ENCODE data around the gene IL27RA. TPM values are rescaled to one million over a fixed set of nuclear protein-coding genes. Genes with fewer than 3 reads are reported as not detected.
A peak's percentile ranks its signal among the peaks of the same experiment; 100 is the strongest.
"Not testable (repeated sequence)": the region's sequence is repeated elsewhere in the genome, so short reads cannot be mapped to it uniquely, and the experiment has no call there.

The IL27RA gene
- total RNA-seq, 4 donors from 2014 or later, result 3.0 to 5.5 (median 4.5) TPM

DNA sequence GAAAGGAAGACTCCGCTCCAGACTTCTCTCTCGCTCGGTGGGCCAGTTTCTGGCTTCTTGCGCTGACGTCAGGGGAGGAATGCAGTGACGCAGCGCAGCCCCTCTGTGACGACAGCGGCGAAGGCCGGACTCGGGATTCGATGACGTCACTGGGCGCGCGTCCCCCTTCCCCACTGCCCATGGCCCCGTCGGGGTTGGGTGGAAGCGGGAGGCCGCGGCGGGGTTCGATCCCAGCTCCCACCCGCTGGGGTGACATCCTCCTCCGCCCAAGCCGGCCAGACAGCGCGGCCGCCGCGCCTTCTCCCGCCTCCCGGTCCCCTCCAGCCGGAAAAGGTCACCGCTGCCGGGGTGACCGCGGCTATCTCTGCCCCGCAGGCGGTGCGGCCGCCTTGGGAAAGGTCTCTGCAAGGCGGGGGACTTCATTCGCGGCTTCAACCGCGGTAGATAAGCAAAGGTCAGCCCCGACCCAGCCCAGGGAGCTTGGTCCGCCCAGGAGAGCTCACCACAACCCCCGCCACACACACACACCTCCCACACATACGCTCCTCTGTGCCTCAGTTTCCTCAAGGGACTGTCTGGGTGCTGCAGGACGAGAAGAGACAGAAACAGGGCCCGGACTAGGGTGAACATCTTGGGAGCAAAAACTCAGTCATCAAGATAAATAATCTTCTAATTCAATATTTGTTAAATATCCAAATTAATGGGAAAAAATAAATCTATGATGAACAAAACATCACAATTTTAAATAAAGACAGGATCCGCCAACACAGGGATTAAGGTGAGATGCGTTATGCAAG lies 24.6 kb upstream of the IL27RA start:
- DNase-seq (ENCODE audit: extremely low spot score), result peak; percentile 97
- H3K4me1 ChIP-seq, result peaks cover 23 to 41% (median 38%) of the 10 kb centered on the region in 4 donors
- no peaks in the 10 kb centered on the region for H3K36me3 ChIP-seq
- 29% methylated on average over 9 of the region's 56 CpGs for WGBS
- no peaks in the 10 kb centered on the region for H3K9me3 ChIP-seq
- H3K4me3 ChIP-seq, result peak overlapping the region; percentile 78 to 98 (median 86)
- intact Hi-C loops (cut with DNase I), result loop anchor here (2.0 kb wide), 1 partner anchor 68 kb away; no protein-coding TSS in a partner anchor
- H3K27me3 ChIP-seq, result no peaks in the 10 kb centered on the region
- TF ChIP-seq EP300 (IDR thresholded peaks at IDR 0.05) (peak; percentile 58), POLR2A (IDR thresholded peaks at IDR 0.05; ENCODE audit: low read depth) (peak; percentile 7), POLR2AphosphoS5 (IDR thresholded peaks at IDR 0.05) (peak; percentile 56 to 83)
- TF ChIP-seq, protein P1, sequence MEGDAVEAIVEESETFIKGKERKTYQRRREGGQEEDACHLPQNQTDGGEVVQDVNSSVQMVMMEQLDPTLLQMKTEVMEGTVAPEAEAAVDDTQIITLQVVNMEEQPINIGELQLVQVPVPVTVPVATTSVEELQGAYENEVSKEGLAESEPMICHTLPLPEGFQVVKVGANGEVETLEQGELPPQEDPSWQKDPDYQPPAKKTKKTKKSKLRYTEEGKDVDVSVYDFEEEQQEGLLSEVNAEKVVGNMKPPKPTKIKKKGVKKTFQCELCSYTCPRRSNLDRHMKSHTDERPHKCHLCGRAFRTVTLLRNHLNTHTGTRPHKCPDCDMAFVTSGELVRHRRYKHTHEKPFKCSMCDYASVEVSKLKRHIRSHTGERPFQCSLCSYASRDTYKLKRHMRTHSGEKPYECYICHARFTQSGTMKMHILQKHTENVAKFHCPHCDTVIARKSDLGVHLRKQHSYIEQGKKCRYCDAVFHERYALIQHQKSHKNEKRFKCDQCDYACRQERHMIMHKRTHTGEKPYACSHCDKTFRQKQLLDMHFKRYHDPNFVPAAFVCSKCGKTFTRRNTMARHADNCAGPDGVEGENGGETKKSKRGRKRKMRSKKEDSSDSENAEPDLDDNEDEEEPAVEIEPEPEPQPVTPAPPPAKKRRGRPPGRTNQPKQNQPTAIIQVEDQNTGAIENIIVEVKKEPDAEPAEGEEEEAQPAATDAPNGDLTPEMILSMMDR (IDR thresholded peaks at IDR 0.05), result no peak
- peak overlapping the region; percentile 95 to 100 (median 99) for H3K27ac ChIP-seq (replicated peaks in 1 of 4)

DNA sequence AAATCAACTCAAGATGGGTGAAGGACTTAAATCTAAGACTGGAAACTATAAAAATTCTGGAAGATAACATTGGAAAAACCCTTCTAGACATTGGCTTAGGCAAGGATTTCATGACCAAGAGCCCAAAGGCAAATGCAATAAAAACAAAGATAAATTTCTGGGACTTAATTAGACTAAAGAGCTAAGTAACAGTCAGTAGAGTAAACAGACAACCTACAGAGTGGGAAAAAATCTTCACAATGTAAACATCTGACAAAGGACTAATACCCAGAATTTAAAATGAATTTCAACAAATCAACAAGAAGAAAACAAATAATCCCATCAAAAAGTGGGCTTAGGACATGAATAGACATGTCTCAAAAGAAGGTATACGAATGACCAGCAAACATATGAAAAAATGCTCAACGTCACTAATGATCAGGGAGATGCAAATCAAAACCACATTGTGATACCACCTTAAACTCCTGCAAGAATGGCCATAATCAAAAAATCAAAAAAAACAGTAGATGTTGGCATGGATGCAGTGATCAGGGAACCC lies 19.1 kb upstream of the IL27RA start:
- no peak for TF ChIP-seq POLR2A (IDR thresholded peaks at IDR 0.05; ENCODE audit: low read depth)
- TF ChIP-seq, protein P1 (IDR thresholded peaks at IDR 0.05), result no peak
- TF ChIP-seq EP300 (IDR thresholded peaks at IDR 0.05), result no peak
- TF ChIP-seq POLR2AphosphoS5 (IDR thresholded peaks at IDR 0.05), result no peak
- WGBS, result 84% methylated on average over 2 of the region's 2 CpGs
- no peak overlapping the region for H3K27ac ChIP-seq (replicated peaks in 1 of 4)
- intact Hi-C loops (cut with DNase I), result no loop called here
- no peaks in the 10 kb centered on the region for H3K9me3 ChIP-seq
- H3K27me3 ChIP-seq, result no peaks in the 10 kb centered on the region
- no peak overlapping the region for H3K4me3 ChIP-seq
- H3K36me3 ChIP-seq, result no peaks in the 10 kb centered on the region
- peaks cover 0 to under 1% (median 0%) of the 10 kb centered on the region in 4 donors for H3K4me1 ChIP-seq
- no peak for DNase-seq (ENCODE audit: extremely low spot score)

DNA sequence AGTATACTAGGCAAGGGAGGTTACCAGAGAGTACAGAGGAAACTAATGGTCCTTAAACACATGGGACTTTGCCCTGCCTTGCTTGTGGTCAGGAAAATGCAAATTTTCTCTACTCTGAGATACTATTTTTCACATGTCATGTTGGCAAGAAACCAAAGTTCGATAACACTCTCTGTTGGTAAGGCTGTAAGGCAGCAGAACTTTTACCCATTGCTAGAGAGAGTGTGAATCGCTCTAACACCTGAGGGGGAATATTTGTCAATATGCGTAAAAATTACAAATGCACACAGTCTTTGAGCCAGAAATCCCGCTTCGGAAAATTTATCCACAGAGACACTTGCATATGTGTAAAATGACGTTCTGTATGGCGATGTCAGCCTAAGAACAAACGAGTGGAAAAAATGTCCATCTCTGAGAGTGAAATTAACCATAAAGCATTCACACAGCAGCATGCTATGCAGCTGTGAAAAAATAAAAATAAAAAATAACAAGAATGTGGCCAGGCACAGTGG lies 16.0 kb upstream of the IL27RA start:
- Histone ChIP-seq H3K4me1 (no peaks in the 10 kb centered on the region), H3K27me3 (no peaks in the 10 kb centered on the region), H3K36me3 (no peaks in the 10 kb centered on the region), H3K27ac (replicated peaks in 1 of 4) (no peak overlapping the region), H3K9me3 (no peaks in the 10 kb centered on the region), H3K4me3 (no peak overlapping the region)
- 73% methylated on average over 8 of the region's 8 CpGs for WGBS
- no peak for DNase-seq (ENCODE audit: extremely low spot score)
- TF ChIP-seq POLR2A (IDR thresholded peaks at IDR 0.05; ENCODE audit: low read depth) (no peak), POLR2AphosphoS5 (IDR thresholded peaks at IDR 0.05) (no peak), EP300 (IDR thresholded peaks at IDR 0.05) (no peak)
- TF ChIP-seq, protein P1 (IDR thresholded peaks at IDR 0.05), result no peak
- intact Hi-C loops (cut with DNase I), result no loop called here

DNA sequence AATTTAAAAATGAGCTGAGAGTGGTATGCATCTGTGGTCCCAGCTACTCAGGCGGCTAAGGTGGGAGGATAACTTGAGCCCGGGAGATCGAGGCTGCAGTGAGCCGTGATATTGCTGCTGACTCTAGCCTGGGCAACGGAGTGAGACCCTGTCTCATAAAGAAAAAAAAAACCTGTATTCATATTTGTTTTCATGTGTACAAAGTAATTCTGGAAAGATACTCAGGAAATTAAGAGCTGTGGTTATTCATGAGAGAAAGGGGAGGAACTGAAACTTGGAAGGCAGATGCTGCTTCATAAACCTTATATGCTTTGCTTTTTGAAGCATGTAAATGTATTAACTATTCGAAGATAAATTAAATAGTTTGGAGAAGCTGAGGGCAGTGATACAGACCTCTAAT lies 12.5 kb upstream of the IL27RA start:
- no peak overlapping the region for H3K27ac ChIP-seq (replicated peaks in 1 of 4)
- intact Hi-C loops (cut with DNase I), result no loop called here
- no peaks in the 10 kb centered on the region for H3K36me3 ChIP-seq
- TF ChIP-seq EP300 (IDR thresholded peaks at IDR 0.05), result no peak
- TF ChIP-seq POLR2AphosphoS5 (IDR thresholded peaks at IDR 0.05), result no peak
- no peak for TF ChIP-seq POLR2A (IDR thresholded peaks at IDR 0.05; ENCODE audit: low read depth)
- TF ChIP-seq, protein P1 (IDR thresholded peaks at IDR 0.05), result no peak
- H3K9me3 ChIP-seq, result no peaks in the 10 kb centered on the region
- H3K4me1 ChIP-seq, result peaks cover 0 to 10% (median 5%) of the 10 kb centered on the region in 4 donors
- H3K27me3 ChIP-seq, result no peaks in the 10 kb centered on the region
- no peak overlapping the region for H3K4me3 ChIP-seq
- no peak for DNase-seq (ENCODE audit: extremely low spot score)
- WGBS, result 87% methylated on average over 6 of the region's 6 CpGs

DNA sequence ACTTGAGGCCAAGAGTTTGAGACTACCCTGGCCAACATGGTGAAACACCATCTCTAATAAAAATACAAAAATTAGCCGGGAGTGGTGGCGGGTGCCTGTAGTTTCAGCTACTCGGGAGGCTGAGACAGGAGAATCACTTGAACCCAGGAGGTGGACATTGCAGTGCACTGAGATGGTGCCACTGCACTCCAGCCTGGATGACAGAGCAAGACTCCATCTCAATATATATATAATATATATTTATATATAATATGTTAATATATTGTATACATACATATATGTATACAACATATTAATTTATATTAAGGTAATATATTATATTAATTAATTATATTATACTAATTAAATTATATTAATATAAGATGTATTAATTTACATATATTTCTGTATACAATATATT lies 11.8 kb upstream of the IL27RA start:
- intact Hi-C loops (cut with DNase I); DNase-seq (ENCODE audit: extremely low spot score); H3K9me3 ChIP-seq; H3K27me3 ChIP-seq; H3K36me3 ChIP-seq; H3K4me3 ChIP-seq; H3K27ac ChIP-seq (replicated peaks in 1 of 4): not testable (repeated sequence)
- H3K4me1 ChIP-seq, result peaks cover 0 to 10% (median 5%) of the 10 kb centered on the region in 4 donors
- WGBS, result 92% methylated on average over 3 of the region's 3 CpGs

Measured in esophagus muscularis mucosa (tissue), 4 donors.